ENCODE data around the gene PLXNA4. TPM values are rescaled to one million over a fixed set of nuclear protein-coding genes. Genes with fewer than 3 reads are reported as not detected.

The PLXNA4 gene
- total and polyA plus RNA-seq, 8 donors, result 0.15 to 12.8 (median 1.6) TPM

DNA sequence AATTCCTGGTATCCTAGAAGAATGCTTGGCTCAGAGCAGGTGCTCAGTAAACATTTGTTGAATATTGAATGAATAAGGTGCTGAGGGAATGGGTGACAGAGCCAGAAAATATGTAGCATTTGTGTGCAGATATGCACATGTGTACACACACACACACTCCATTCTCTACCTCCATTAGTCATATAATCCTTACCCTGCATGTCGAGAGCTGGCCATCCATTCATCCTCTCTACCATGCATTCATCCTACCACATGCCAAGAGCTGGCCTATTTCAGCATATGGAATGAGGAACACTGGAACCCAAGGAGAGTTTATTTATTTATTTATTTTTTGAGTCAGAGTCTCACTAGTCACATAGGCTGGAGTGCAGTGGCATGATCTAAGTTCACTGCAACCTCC is 284.8 kb downstream of the PLXNA4 start:
- no peak overlapping the region for H3K4me3 ChIP-seq
- TF ChIP-seq EP300 (IDR thresholded peaks at IDR 0.05), result no peak
- TF ChIP-seq POLR2AphosphoS5 (IDR thresholded peaks at IDR 0.05), result no peak
- TF ChIP-seq, protein P1, sequence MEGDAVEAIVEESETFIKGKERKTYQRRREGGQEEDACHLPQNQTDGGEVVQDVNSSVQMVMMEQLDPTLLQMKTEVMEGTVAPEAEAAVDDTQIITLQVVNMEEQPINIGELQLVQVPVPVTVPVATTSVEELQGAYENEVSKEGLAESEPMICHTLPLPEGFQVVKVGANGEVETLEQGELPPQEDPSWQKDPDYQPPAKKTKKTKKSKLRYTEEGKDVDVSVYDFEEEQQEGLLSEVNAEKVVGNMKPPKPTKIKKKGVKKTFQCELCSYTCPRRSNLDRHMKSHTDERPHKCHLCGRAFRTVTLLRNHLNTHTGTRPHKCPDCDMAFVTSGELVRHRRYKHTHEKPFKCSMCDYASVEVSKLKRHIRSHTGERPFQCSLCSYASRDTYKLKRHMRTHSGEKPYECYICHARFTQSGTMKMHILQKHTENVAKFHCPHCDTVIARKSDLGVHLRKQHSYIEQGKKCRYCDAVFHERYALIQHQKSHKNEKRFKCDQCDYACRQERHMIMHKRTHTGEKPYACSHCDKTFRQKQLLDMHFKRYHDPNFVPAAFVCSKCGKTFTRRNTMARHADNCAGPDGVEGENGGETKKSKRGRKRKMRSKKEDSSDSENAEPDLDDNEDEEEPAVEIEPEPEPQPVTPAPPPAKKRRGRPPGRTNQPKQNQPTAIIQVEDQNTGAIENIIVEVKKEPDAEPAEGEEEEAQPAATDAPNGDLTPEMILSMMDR (IDR thresholded peaks at IDR 0.05), result no peak
- TF ChIP-seq POLR2A (IDR thresholded peaks at IDR 0.05), result no peak
- H3K36me3 ChIP-seq, result no peaks in the 10 kb centered on the region
- no peak overlapping the region for H3K27ac ChIP-seq
- no peaks in the 10 kb centered on the region for H3K9me3 ChIP-seq
- DNase-seq, result no peak
- WGBS, 5 donors, result 84 to 95% (median 90%) methylated on average over 1 of the region's 1 CpG
- intact Hi-C loops (cut with DNase I; ENCODE audit: low total_unique reads), result no loop called here
- H3K27me3 ChIP-seq, result no peaks in the 10 kb centered on the region
- H3K4me1 ChIP-seq, result no peaks in the 10 kb centered on the region

DNA sequence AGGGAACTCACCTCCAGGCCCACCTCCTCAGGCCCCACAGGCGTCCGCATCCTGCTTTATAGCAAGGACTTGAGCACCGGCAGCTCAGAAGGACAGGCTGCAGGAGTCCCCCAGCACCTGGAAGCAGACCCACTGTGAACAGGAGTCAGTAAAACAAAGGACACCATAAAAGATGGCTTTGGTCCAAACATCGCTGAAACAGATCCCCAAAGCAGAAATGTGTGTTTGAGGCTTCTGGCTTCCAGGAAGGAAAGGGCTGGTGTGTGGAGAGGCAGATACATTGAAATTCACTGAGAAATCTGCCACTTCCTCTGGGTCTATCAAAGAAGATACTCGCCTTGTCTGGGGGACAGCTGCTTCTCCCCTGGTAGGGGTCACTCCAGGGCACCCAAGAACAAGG is 286.2 kb downstream of the PLXNA4 start:
- WGBS, 5 donors, result 65 to 83% (median 76%) methylated on average over 5 of the region's 5 CpGs
- DNase-seq, result peak in 1 of 2 donors; percentile 22
- intact Hi-C loops (cut with DNase I; ENCODE audit: low total_unique reads), result no loop called here
- Histone ChIP-seq H3K36me3 (no peaks in the 10 kb centered on the region), H3K27ac (no peak overlapping the region), H3K9me3 (no peaks in the 10 kb centered on the region), H3K4me1 (no peaks in the 10 kb centered on the region), H3K4me3 (no peak overlapping the region), H3K27me3 (no peaks in the 10 kb centered on the region)
- TF ChIP-seq POLR2A (IDR thresholded peaks at IDR 0.05) (no peak), EP300 (IDR thresholded peaks at IDR 0.05) (no peak), POLR2AphosphoS5 (IDR thresholded peaks at IDR 0.05) (no peak)
- TF ChIP-seq, protein P1 (IDR thresholded peaks at IDR 0.05), result no peak

DNA sequence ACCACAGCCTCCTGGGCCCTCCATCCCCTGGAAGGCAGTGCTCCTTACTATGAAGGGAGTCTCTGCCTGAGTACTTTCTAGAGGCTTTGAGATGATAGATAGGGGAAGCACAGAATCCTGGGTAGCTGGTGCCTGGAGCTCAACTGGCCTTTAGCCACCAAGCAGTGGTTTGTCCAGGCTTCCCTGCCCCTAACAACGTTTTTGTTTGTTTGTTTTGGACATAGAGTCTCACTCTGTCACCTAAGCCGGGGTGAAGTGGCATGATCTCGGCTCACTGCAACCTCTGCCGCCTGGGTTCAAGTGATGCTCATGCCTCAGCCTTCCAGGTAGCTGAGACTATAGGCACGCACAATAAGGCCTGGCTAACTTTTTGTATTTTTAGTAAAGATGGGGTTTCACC is 289.4 kb downstream of the PLXNA4 start:
- intact Hi-C loops (cut with DNase I; ENCODE audit: low total_unique reads), result no loop called here
- no peak overlapping the region for H3K27ac ChIP-seq
- WGBS, 5 donors, result 64 to 75% (median 69%) methylated on average over 5 of the region's 5 CpGs
- H3K27me3 ChIP-seq, result no peaks in the 10 kb centered on the region
- TF ChIP-seq, protein P1 (IDR thresholded peaks at IDR 0.05), result no peak
- TF ChIP-seq POLR2AphosphoS5 (IDR thresholded peaks at IDR 0.05), result no peak
- no peak for TF ChIP-seq POLR2A (IDR thresholded peaks at IDR 0.05)
- TF ChIP-seq EP300 (IDR thresholded peaks at IDR 0.05), result no peak
- no peaks in the 10 kb centered on the region for H3K4me1 ChIP-seq
- no peak overlapping the region for H3K4me3 ChIP-seq
- no peaks in the 10 kb centered on the region for H3K9me3 ChIP-seq
- no peaks in the 10 kb centered on the region for H3K36me3 ChIP-seq
- no peak for DNase-seq

DNA sequence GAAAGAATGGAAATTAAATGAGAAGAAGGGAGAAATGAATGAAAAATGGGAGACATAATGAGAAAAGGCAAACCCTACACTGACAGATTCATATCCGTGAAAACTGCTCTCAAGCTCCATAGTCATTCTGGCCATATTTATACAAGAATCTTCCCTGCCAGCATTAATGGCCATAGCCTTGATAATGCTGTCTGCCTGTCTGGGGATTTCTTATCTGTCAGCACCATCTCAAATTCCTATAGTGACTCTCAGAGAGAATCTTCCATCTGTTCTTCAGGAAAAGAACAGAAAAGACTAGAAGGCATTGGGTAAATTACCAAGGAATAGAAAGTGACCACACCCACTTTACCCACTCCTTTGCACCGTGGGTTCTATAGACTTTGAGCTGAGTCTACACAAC is 295.9 kb downstream of the PLXNA4 start:
- Histone ChIP-seq H3K27me3 (no peaks in the 10 kb centered on the region), H3K27ac (no peak overlapping the region), H3K4me3 (no peak overlapping the region), H3K4me1 (peaks cover 0 to 19% (median 7%) of the 10 kb centered on the region in 4 donors), H3K9me3 (no peaks in the 10 kb centered on the region), H3K36me3 (no peaks in the 10 kb centered on the region)
- TF ChIP-seq POLR2AphosphoS5 (IDR thresholded peaks at IDR 0.05) (no peak), EP300 (IDR thresholded peaks at IDR 0.05) (no peak)
- TF ChIP-seq, protein P1 (IDR thresholded peaks at IDR 0.05), result no peak
- DNase-seq, result no peak
- intact Hi-C loops (cut with DNase I; ENCODE audit: low total_unique reads), result no loop called here
- WGBS, 5 donors, result 54 to 60% (median 58%) methylated on average over 2 of the region's 2 CpGs

All from stomach (tissue), 9 donors.